GM18867 (cell line): ENCODE results near the gene PCDHA1.
"Not testable (repeated sequence)": the region's sequence is repeated elsewhere in the genome, so short reads cannot be mapped to it uniquely, and the experiment has no call there.

Experiments used
- ATAC-seq: cut with Tn5 transposase; IDR thresholded peaks from one replicate; pipeline ENCODE4 v1.9.1; 2021; ENCODE audit warnings: mild to moderate bottlenecking, moderate library complexity; ENCODE audit not compliant: unreplicated experiment

The PCDHA1 gene

GRCh38 chr5:140808241-140808888, 22.4 kb downstream of the PCDHA1 start:
- ATAC-seq = not testable (repeated sequence)

- ATAC-seq = no peak
Observed at GRCh38 chr5:140808889-140809291, 22.9 kb downstream of the PCDHA1 start.

- no peak for ATAC-seq
Observed at GRCh38 chr5:140821375-140822280, 35.7 kb downstream of the PCDHA1 start, which contains the start of gene PCDHA5. TSS of gene PCDHA5 (plus strand) at chr5:140821613.

GRCh38 chr5:140822281-140822629, 36.3 kb downstream of the PCDHA1 start:
- ATAC-seq = no peak

- ATAC-seq = not testable (repeated sequence)
Observed at GRCh38 chr5:140822969-140823368, 37.0 kb downstream of the PCDHA1 start.

- no peak for ATAC-seq
Observed at GRCh38 chr5:140823475-140823874, 37.5 kb downstream of the PCDHA1 start.

GRCh38 chr5:140827704-140828361, 41.9 kb downstream of the PCDHA1 start, which contains the start of gene PCDHA6:
TSS of gene PCDHA6 (plus strand) at chr5:140827960. CDS start at chr5:140828092, 132 bp downstream.
- ATAC-seq = no peak

- ATAC-seq = no peak
Observed at GRCh38 chr5:140828362-140828737, 42.4 kb downstream of the PCDHA1 start.

GRCh38 chr5:140829511-140830501, 43.9 kb downstream of the PCDHA1 start:
- not testable (repeated sequence) for ATAC-seq

- ATAC-seq = no peak
Observed at GRCh38 chr5:140833993-140834392, 48.1 kb downstream of the PCDHA1 start, which contains the start of gene PCDHA7. TSS of gene PCDHA7 (plus strand) at chr5:140834269. CDS start at chr5:140834384, 115 bp downstream.

- ATAC-seq = not testable (repeated sequence)
Observed at GRCh38 chr5:140834439-140835008, 48.6 kb downstream of the PCDHA1 start.

- ATAC-seq = no peak
Observed at GRCh38 chr5:140835622-140836510, 49.9 kb downstream of the PCDHA1 start.

- no peak for ATAC-seq
Observed at GRCh38 chr5:140840978-140841962, 55.3 kb downstream of the PCDHA1 start, which contains the start of gene PCDHA8. TSS of gene PCDHA8 (plus strand) at chr5:140841187. CDS start at chr5:140841322, 135 bp downstream.

GRCh38 chr5:140842798-140843733, 57.1 kb downstream of the PCDHA1 start:
- no peak for ATAC-seq

GRCh38 chr5:140848139-140849102, 62.5 kb downstream of the PCDHA1 start, which contains the start of gene PCDHA9:
TSS of gene PCDHA9 (plus strand) at chr5:140848382. CDS start at chr5:140848496, 114 bp downstream.
- not testable (repeated sequence) for ATAC-seq
